Measurements from ENCODE around the gene PTCH1. TPM values are rescaled to one million over a fixed set of nuclear protein-coding genes. Genes with fewer than 3 reads are reported as not detected.

The PTCH1 gene
- polyA plus RNA-seq, 1 donor (not counting 4 experiments of a cell fraction or from before 2014, with no cell fraction given): 1.7 TPM

- Histone ChIP-seq H4K20me1 (ENCODE audit: control insufficient read depth, extremely low read depth, insufficient read depth, low read length) (no peaks in the 10 kb centered on the region), H3K9me3 (ENCODE audit: control insufficient read depth, low read depth, low read length) (no peaks in the 10 kb centered on the region), H3K9ac (ENCODE audit: control insufficient read depth, extremely low read depth, insufficient read depth, low read length) (no peak overlapping the region), H3K9me1 (ENCODE audit: control insufficient read depth, extremely low read depth, insufficient read depth, low read length) (no peaks in the 10 kb centered on the region), H3K4me3 (ENCODE audit: control insufficient read depth in 2 of 3, extremely low read depth in 1 of 3, insufficient read depth in 2 of 3, low read depth in 1 of 3, low read length in 3 of 3) (no peak overlapping the region), H3K4me1 (ENCODE audit: control insufficient read depth, extremely low read depth, insufficient read depth, low read length) (no peaks in the 10 kb centered on the region), H3K27ac (ENCODE audit: control insufficient read depth, insufficient read depth, low read length) (no peak overlapping the region), H2AFZ (ENCODE audit: control insufficient read depth, low read length) (no peak overlapping the region), H3K4me2 (ENCODE audit: control insufficient read depth, extremely low read depth, insufficient read depth, low read depth, low read length) (no peak overlapping the region), H3K36me3 (ENCODE audit: control insufficient read depth in 2 of 2, extremely low read depth in 1 of 2, insufficient read depth in 2 of 2, low read length in 2 of 2) (no peaks in the 10 kb centered on the region), H3K27me3 (ENCODE audit: control insufficient read depth, extremely low read depth, insufficient read depth, low read length) (no peaks in the 10 kb centered on the region), H3K79me2 (ENCODE audit: control insufficient read depth, insufficient read depth, low read length) (no peaks in the 10 kb centered on the region)
- no peak for FAIRE-seq
- DNase-seq (ENCODE audit: low read depth, low spot score): no peak
- no peak for TF ChIP-seq CTCF (optimal IDR thresholded peaks at IDR 0.05 in 1 of 3, IDR thresholded peaks at IDR 0.05 in 1 of 3, conservative IDR thresholded peaks at IDR 0.05 in 1 of 3; ENCODE audit: extremely low read depth in 1 of 3, insufficient read depth in 2 of 3, low read length in 3 of 3)
- no peak for TF ChIP-seq EZH2 (IDR thresholded peaks at IDR 0.05; ENCODE audit: low read length)
- dilution Hi-C loops (cut with MboI; ENCODE audit: extremely low pct_ligation_motif_present, low sequenced_read_pairs): no loop called here
Observed at GRCh38 chr9:95499847-95500246, 16.9 kb downstream of the PTCH1 start.

GRCh38 chr9:95499046-95499676, 17.6 kb downstream of the PTCH1 start:
- Histone ChIP-seq H4K20me1 (ENCODE audit: control insufficient read depth, extremely low read depth, insufficient read depth, low read length) (no peaks in the 10 kb centered on the region), H3K9ac (ENCODE audit: control insufficient read depth, extremely low read depth, insufficient read depth, low read length) (no peak overlapping the region), H3K9me1 (ENCODE audit: control insufficient read depth, extremely low read depth, insufficient read depth, low read length) (no peaks in the 10 kb centered on the region), H3K36me3 (ENCODE audit: control insufficient read depth in 2 of 2, extremely low read depth in 1 of 2, insufficient read depth in 2 of 2, low read length in 2 of 2) (no peaks in the 10 kb centered on the region), H3K4me2 (ENCODE audit: control insufficient read depth, extremely low read depth, insufficient read depth, low read depth, low read length) (no peak overlapping the region), H3K27me3 (ENCODE audit: control insufficient read depth, extremely low read depth, insufficient read depth, low read length) (no peaks in the 10 kb centered on the region), H3K9me3 (ENCODE audit: control insufficient read depth, low read depth, low read length) (no peaks in the 10 kb centered on the region), H3K4me1 (ENCODE audit: control insufficient read depth, extremely low read depth, insufficient read depth, low read length) (no peaks in the 10 kb centered on the region), H3K79me2 (ENCODE audit: control insufficient read depth, insufficient read depth, low read length) (no peaks in the 10 kb centered on the region), H3K4me3 (ENCODE audit: control insufficient read depth in 2 of 3, extremely low read depth in 1 of 3, insufficient read depth in 2 of 3, low read depth in 1 of 3, low read length in 3 of 3) (no peak overlapping the region), H3K27ac (ENCODE audit: control insufficient read depth, insufficient read depth, low read length) (no peak overlapping the region), H2AFZ (ENCODE audit: control insufficient read depth, low read length) (no peak overlapping the region)
- FAIRE-seq (no peak), DNase-seq (ENCODE audit: low read depth, low spot score) (no peak)
- dilution Hi-C loops (cut with MboI; ENCODE audit: extremely low pct_ligation_motif_present, low sequenced_read_pairs): no loop called here
- TF ChIP-seq EZH2 (IDR thresholded peaks at IDR 0.05; ENCODE audit: low read length) (no peak), CTCF (optimal IDR thresholded peaks at IDR 0.05 in 1 of 3, IDR thresholded peaks at IDR 0.05 in 1 of 3, conservative IDR thresholded peaks at IDR 0.05 in 1 of 3; ENCODE audit: extremely low read depth in 1 of 3, insufficient read depth in 2 of 3, low read length in 3 of 3) (no peak)

Measured in keratinocyte (primary cell).